Brain microvascular endothelial cell (primary cell): ENCODE data around the gene NEGR1.

Experiments
- DNase-seq: peaks from one replicate; pipeline ENCODE4 v3.0.0-alpha.2; 2020
- H3K27ac ChIP-seq: fragments of 250-450 bp; sonication (Bioruptor Pico); 2 replicates; pipeline ENCODE4 v1.5.1; 2020; ENCODE audit warnings: mild to moderate bottlenecking, moderate library complexity
- H3K27me3 ChIP-seq: fragments of 250-450 bp; sonication (Bioruptor Pico); replicated peaks from 2 replicates; pipeline ENCODE4 v1.5.1; 2020; ENCODE audit warnings: mild to moderate bottlenecking
- H3K36me3 ChIP-seq: fragments of 250-450 bp; sonication (Bioruptor Pico); replicated peaks from 2 replicates; pipeline ENCODE4 v1.5.1; 2020; ENCODE audit warnings: mild to moderate bottlenecking
- H3K4me3 ChIP-seq: 2 replicates; pipeline ENCODE4 v1.5.1; 2011; ENCODE audit warnings: low read depth, mild to moderate bottlenecking, control low read depth, low read length, moderate library complexity
- CTCF ChIP-seq: IDR thresholded peaks from 2 replicates; pipeline ENCODE4 v1.5.1; 2011; ENCODE audit warnings: low read depth, mild to moderate bottlenecking, moderate library complexity, low read length, control low read depth, inconsistent platforms; ENCODE audit errors: missing control alignments
- in situ Hi-C: cut with HindIII; loops from 2 replicates; pipeline ENCODE4 v1.10.0; 2017; ENCODE audit warnings: low sequenced_read_pairs, low pct_ligation_motif_present

NEGR1 gene

GRCh38 chr1:71498542-71498941, 783.8 kb downstream of the NEGR1 start:
- no peaks in the 10 kb centered on the region for H3K36me3 ChIP-seq
- H3K4me3 ChIP-seq = no peak overlapping the region
- no peak overlapping the region for H3K27ac ChIP-seq
- no peak for TF ChIP-seq CTCF
- DNase-seq = no peak
- in situ Hi-C loops = no loop called here
- no peaks in the 10 kb centered on the region for H3K27me3 ChIP-seq

GRCh38 chr1:71494163-71494562, 788.2 kb downstream of the NEGR1 start:
- no peak overlapping the region for H3K27ac ChIP-seq
- in situ Hi-C loops = no loop called here
- no peak for DNase-seq

GRCh38 chr1:71492298-71493041, 789.9 kb downstream of the NEGR1 start:
- Histone ChIP-seq H3K27ac (no peak overlapping the region), H3K27me3 (no peaks in the 10 kb centered on the region), H3K4me3 (no peak overlapping the region), H3K36me3 (no peaks in the 10 kb centered on the region)
- in situ Hi-C loops = no loop called here
- no peak for TF ChIP-seq CTCF
- no peak for DNase-seq

More at GRCh38 chr1:71494163-71494562, 788.2 kb downstream of the NEGR1 start:
- H3K27me3 ChIP-seq = no peaks in the 10 kb centered on the region
- no peaks in the 10 kb centered on the region for H3K36me3 ChIP-seq
- TF ChIP-seq CTCF = no peak
- H3K4me3 ChIP-seq = no peak overlapping the region

GRCh38 chr1:71490432-71490831, 791.9 kb downstream of the NEGR1 start:
- Histone ChIP-seq H3K4me3 (no peak overlapping the region), H3K36me3 (no peaks in the 10 kb centered on the region), H3K27ac (no peak overlapping the region), H3K27me3 (no peaks in the 10 kb centered on the region)
- no peak for DNase-seq
- no peak for TF ChIP-seq CTCF
- in situ Hi-C loops = no loop called here

GRCh38 chr1:71488555-71489252, 793.6 kb downstream of the NEGR1 start:
- no peaks in the 10 kb centered on the region for H3K27me3 ChIP-seq
- no peak overlapping the region for H3K4me3 ChIP-seq
- H3K27ac ChIP-seq = no peak overlapping the region
- DNase-seq = no peak
- in situ Hi-C loops = no loop called here
- H3K36me3 ChIP-seq = no peaks in the 10 kb centered on the region
- no peak for TF ChIP-seq CTCF
